ENCODE measurements around the gene C10orf90. TPM values are rescaled to one million over a fixed set of nuclear protein-coding genes. Genes with fewer than 3 reads are reported as not detected.

C10orf90 gene
- total RNA-seq, 1 donor from 2014 or later = not detected

DNA sequence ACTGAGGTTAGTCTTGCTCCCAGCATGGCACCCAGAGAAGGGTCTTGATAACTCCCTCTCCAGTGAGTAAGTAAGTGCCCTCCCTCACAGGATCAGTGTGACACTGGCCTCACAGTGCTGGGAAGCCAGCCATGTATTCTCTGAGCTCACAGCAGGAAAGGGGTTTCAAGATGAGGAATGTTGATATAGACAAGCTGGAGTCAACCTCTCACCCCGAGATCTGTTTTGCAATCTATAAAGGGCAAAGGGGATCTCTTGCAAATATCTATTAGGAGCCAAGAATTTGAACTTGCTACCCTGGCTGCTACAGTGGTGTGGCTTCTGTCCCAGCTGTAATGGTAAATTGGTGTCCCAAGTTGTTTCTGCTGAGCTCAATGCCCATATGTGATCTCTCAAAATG is 212.0 kb downstream of the C10orf90 start:
- DNase-seq = no peak

DNA sequence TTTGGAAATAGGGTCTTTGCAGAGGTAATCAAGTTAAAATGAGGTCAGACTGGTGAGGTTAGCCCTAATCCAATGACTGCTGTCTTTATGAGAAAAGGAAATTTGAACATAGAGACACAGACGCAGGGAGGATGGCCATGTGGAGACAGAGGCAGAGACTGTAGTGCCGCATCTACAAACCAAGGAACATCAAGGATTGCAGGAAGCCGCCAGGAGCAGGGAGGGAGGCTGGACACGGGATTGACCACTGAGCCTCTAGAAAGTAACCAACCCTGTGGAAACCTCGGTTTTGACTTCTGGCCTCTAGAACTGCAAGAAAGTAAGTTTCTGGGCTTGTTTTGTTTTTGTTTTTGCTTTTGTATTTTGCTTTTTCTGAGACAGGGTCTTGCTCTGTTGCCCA is 213.9 kb downstream of the C10orf90 start:
- DNase-seq = no peak

- DNase-seq = no peak
Measured at GRCh38 chr10:126455766-126456405, 214.6 kb downstream of the C10orf90 start.

GRCh38 chr10:126455036-126455765 is 215.3 kb downstream of the C10orf90 start:
- DNase-seq = no peak

DNA sequence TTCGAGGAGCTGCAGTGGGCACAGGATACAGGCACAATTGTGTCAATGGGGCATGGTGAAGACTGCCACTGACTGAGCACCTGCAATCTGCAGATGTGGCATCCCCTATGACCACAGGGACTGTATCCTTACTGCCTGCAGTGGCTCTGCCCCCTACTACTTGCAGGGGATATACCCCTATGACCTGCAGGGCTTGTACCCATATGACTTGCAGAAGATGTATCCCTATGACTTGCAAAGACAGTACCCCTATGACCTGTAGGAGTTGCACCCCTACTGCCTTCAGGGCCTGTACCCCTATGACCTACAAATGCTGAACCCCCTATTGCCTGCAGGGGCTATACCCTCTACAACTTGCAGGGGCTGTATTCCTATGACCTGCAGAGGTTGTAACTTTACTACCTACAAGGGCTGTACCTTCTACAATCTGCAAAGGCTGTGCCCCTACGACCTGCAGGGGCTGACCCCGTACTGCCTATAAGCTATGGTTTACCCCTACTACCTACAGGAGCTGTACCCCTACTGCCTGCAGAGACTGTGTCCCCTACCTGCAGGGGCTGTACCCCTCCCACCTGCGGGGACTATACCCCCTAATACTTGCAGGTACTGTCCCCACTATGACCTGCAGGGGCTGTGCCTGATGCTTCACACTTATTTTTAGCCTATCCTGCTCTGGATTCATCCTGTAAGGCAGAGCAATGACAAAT is 216.3 kb downstream of the C10orf90 start:
- no peak for DNase-seq

- DNase-seq = no peak
Measured at GRCh38 chr10:126452245-126452644, 218.2 kb downstream of the C10orf90 start.

DNA sequence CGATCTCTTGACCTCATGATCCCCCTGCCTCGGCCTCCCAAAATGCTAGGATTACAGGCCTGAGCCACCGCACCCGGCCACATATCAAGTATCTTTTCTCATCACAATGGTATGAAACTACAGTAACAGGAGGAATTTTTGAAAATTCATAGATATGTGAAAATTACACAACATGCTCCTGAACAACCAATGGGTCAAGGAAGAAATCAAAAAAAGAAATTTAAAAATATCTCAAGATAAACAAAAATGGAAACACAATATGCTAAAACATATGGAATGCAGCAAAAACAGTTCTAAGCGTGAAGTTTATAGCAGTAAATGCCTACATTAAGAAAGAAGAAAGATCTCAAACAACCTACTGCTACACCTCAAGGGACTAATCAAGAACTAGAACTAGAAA is 222.4 kb downstream of the C10orf90 start:
- DNase-seq = no peak

GRCh38 chr10:126439942-126440341 is 230.6 kb downstream of the C10orf90 start:
- no peak for DNase-seq

DNA sequence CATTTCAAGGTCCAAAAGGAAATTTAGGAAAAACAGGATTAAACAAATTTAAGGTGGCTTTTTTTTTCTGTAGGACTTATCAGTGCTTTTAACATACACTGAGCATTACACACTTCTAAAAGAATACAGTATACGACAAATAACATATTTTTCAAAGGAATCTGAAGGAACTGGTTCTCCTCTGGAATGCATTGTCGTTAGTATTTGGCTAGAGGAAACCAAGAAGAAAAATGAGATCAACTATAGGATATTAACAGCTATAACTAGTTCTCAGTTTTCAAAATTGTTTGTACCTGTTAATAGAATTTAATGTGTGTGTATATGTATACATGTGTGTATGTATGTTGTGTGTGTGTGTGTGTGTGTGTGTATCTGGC is 232.1 kb downstream of the C10orf90 start:
- DNase-seq = no peak

DNA sequence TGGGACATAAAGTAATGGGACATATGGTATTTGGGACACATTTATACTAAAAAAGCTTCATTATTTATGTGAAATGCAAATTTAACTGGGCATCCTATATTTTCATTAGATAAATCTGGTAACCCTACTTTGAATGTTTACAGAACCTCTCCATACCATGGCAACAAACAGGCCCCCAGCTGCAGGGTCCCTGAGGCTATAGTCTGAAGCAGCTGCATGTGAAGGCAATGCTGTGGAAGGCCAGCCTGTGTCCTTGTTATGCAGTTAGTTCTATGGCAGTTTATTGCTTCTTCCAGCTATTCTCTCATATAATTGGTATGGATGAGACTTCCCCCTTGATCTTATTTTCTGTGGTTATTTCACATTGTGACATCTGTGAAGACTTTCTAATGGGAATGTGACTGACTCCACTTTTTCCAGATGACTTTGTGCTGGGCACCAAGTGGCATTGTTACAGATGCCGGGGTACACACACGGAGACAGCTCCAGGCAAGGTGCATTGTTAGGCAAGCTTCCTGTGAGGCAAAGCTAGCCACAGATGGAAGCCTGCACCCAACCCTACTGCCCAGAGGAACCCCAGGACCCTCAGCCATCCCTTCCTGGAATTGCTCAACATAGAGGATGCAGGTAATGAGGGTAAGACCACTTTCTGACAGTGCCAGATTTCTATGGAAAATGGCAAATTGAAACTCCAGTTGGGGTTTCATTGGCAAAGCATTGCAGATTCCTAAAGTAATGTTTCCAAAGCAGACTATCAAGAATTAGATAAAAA is 232.7 kb downstream of the C10orf90 start:
- DNase-seq = no peak

- no peak for DNase-seq
Measured at GRCh38 chr10:126434235-126434634, 236.3 kb downstream of the C10orf90 start.

- no peak for DNase-seq
Measured at GRCh38 chr10:126433351-126433750, 237.1 kb downstream of the C10orf90 start.

DNA sequence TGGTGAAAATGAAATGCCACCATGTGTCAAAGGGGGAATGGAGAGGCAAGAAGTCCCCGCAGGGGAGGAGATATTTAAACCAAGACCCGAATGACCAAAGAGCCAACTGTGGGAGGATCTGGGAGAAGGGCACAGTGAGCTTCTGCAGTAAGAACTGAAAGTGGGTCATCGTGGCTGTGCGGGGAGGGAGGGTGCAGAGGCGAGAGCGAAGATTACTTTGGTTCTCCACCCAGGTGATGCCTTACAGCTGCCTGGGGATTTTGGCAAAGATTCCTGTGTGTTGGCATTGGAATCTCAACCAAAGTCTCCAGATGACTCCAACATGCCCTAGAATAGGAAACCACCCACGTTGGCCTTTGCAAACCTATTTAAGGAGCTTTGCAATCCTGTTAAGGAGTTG is 238.0 kb downstream of the C10orf90 start:
- no peak for DNase-seq

DNA sequence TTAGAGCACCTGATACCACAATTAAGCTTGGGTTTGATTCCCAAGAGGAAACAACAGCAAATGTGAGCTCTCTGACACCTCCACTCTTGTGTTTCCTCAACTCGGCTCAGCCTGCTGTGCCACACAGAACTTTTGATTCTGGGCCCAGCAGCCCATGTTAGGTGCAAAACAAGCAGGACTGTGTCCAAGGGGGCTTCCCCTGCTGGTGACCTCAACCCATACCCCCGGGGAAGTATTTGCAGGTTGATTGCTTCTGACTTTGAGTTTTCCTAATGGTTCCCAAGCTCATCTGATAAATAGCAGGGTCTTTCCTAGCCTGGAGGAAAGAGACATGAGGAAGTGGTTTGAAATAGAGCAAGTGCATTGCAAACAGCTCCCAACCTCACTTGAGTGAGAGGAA is 238.7 kb downstream of the C10orf90 start:
- DNase-seq = no peak

DNA sequence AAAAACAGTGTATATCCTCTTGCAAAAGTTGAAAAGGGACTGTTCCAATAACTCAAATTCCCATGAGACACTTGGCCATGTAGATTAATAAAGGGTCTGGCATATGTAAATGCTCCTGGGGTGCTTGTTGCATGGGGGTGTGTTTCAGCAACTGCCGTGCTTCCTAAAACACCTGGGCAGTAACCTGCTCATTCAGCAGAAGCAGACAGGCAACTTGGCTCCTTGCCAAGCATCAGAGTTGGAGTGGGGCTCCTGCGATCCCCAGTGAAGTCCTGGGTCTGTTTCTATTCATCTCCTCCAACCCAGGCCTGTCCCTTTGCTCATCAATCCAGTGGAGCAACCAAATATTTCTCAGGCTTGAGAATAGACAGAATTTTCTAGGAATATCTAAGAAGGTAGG is 240.0 kb downstream of the C10orf90 start:
- no peak for DNase-seq

GRCh38 chr10:126429275-126429674 is 241.2 kb downstream of the C10orf90 start:
- DNase-seq = no peak

DNA sequence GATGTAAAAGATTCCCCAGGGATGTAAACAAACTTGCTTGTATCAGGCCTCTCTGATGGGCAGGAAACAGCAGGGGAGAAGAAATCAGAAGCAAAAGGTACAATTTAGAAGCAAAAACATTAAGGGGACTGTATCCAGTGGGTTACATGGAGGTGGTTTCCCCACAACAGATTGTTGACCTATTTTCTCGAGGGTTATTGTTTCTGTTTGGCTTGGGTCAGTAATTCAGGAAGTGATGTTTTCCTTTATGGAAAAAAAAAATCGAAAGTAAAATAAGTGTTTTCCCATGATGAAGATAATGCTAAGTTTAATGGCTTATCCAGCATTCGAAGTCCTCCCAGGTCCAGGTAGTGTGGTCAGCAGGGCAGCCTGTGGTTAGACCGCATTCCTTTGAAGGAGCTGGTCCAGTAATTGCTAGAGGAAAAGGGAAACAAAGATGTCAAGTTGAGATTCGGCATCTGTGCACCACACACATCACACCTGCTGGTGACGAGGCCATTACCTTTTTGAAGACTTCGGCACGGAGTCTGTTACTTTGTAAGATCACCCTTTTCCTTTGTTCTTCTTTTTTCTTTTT is 244.9 kb downstream of the C10orf90 start:
- no peak for DNase-seq

DNA sequence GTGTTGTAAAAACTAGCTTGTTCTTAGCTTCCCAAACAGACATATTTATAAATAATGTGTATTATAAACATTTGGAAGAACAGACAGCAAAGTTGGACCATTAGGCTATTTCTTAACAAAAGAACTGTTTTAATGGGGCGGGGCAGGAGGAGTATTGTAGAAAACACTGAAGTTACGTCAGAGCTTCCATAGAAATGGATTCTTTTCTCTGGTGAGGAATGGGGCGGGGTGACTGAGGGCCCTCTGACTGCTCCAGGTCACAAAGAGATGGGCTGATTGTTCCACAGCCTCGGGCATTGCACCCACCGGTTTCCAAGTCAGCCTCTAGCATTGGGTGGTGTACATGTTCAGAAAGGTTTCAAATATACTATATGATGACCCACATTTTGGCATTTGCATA is 245.5 kb downstream of the C10orf90 start:
- DNase-seq = no peak

DNA sequence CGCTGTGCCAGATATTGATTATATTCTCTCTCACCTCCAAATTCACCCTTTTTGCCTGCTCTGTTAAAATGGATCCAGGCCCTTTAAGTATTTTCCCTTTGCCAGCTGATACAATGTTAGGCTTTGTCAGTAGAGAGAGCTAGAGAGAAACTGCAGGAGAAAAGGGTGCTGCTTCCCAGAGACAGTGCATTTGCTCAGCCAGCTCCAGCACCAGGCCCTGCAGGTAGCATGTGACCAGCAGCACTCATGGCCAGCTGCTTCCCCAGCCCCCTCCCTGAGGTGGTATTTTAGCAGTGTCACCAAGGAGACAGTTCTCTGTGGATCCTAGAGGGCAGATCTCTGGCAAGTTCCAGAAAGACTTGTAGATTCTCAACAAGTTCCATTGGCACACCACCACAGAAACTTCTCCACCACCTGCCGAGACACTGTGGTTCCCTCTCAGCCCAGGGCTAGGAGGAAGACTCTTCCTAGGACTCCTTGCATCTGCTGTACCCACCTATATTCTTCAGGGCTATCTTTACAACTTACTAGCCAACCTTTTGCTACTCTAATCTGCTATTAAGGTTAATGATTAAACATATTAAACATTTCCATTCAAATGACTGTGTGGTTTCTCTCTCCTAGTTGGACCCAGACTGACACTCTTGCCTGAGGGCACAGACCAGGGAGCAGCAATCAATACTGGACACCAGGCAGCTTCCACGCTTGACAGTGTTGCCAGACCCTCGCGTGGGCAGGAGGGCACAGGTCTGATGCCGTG is 246.6 kb downstream of the C10orf90 start:
- no peak for DNase-seq

- DNase-seq = no peak
Measured at GRCh38 chr10:126422567-126422966, 247.9 kb downstream of the C10orf90 start.

DNA sequence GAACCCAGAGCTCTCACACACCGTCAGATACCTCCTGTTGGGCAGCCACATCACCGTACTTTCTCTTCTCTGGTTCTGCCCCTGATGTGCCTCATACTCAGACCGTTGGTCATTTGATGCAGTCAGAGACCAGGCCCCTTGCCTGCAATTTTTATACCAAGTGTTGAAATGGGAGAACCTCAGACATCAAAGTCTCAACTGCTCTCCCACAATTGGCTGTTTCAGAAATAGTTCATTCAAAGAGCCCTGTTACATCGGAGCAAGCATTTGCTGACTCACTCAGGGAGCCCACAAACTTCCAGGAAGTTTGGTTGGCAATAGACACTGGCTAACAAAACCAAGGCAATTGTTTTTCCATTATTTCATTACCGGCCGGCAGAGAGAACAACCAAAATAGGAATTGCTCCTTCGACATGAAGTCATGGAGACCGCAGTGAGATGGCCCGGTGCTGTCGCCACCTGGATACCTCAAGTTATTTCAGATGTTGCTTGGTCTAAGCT is 248.7 kb downstream of the C10orf90 start:
- no peak for DNase-seq
